PC-3 (cell line): ENCODE data around the gene DLGAP1.

ENCODE experiments used
- EZH2 ChIP-seq: fragments of 300-600 bp; sonication (generic); IDR thresholded peaks from one replicate; pipeline ENCODE4 v1.6.1; 2017; ENCODE audit warnings: antibody characterized with exemption, mild to moderate bottlenecking, low read length; ENCODE audit not compliant: unreplicated experiment
- TF ChIP-seq, protein P1 (sequence below): fragments of 300-600 bp; sonication (generic); conservative IDR thresholded peaks from 2 replicates; pipeline ENCODE4 v1.5.1; 2017; ENCODE audit warnings: antibody characterized with exemption, low read depth, mild to moderate bottlenecking, low read length

DNA sequence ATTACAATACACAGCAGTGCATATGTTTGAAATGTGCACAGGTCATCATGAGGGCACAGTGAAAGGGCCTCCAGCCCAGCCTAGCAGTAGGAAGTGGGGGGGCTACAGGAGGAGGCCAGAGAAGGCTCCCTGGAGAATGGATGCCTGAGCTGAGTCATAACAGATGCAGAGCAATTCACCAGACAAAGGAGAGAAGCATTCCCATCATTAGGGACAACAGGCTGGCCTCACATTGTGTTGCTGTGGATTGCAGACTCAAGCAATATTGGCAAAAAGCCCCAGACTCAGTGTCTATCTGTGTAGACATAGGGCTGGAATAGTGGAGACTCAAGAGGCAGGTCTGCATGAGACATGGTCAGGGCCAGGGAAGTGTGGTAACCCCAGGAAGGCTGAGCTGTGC, 329.9 kb downstream of the DLGAP1 start:
- no peak for TF ChIP-seq EZH2
- TF ChIP-seq, protein P1, sequence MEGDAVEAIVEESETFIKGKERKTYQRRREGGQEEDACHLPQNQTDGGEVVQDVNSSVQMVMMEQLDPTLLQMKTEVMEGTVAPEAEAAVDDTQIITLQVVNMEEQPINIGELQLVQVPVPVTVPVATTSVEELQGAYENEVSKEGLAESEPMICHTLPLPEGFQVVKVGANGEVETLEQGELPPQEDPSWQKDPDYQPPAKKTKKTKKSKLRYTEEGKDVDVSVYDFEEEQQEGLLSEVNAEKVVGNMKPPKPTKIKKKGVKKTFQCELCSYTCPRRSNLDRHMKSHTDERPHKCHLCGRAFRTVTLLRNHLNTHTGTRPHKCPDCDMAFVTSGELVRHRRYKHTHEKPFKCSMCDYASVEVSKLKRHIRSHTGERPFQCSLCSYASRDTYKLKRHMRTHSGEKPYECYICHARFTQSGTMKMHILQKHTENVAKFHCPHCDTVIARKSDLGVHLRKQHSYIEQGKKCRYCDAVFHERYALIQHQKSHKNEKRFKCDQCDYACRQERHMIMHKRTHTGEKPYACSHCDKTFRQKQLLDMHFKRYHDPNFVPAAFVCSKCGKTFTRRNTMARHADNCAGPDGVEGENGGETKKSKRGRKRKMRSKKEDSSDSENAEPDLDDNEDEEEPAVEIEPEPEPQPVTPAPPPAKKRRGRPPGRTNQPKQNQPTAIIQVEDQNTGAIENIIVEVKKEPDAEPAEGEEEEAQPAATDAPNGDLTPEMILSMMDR = no peak
